ENCODE results near the gene RABGAP1.

- TF ChIP-seq CTCF (IDR thresholded peaks at IDR 0.05) (no peak), EP300 (IDR thresholded peaks at IDR 0.05) (no peak)
Observed at GRCh38 chr9:123031963-123032362, 91.1 kb downstream of the RABGAP1 start.

All from tibial nerve (tissue), 4 donors.